Measurements from ENCODE around the gene CRYBB3.

CRYBB3 gene

GRCh38 chr22:25183949-25184619 is 15.6 kb upstream of the CRYBB3 start:
- H4K20me1 ChIP-seq (ENCODE audit: insufficient read depth, low read length) = no peaks in the 10 kb centered on the region
- no peak overlapping the region for H3K4me3 ChIP-seq (ENCODE audit: low read length)
- H3K9ac ChIP-seq (ENCODE audit: low read length) = no peak overlapping the region
- peaks cover 19% of the 10 kb centered on the region; the same call in 1 of the 2 replicates for H3K27me3 ChIP-seq (ENCODE audit: low read depth, low read length)
- no peaks in the 10 kb centered on the region for H3K36me3 ChIP-seq (replicated peaks; ENCODE audit: low read depth, low read length)
- H3K27ac ChIP-seq (ENCODE audit: low read length) = no peak overlapping the region
- no peaks in the 10 kb centered on the region for H3K79me2 ChIP-seq (ENCODE audit: low read length)
- H3K4me1 ChIP-seq (ENCODE audit: low read length) = no peaks in the 10 kb centered on the region
- H3K9me3 ChIP-seq (ENCODE audit: insufficient read depth, low read length) = peaks cover 5% of the 10 kb centered on the region; the same call in 1 of the 2 replicates
- H2AFZ ChIP-seq (ENCODE audit: low read depth, low read length) = no peak overlapping the region
- TF ChIP-seq EZH2phosphoT487 (IDR thresholded peaks at IDR 0.05; ENCODE audit: low read depth) = no peak
- no peak for TF ChIP-seq CTCF (IDR thresholded peaks at IDR 0.05; ENCODE audit: low read depth, low read length)
- H3K4me2 ChIP-seq (ENCODE audit: low read length) = no peak overlapping the region

- Histone ChIP-seq H3K4me2 (ENCODE audit: low read length) (no peak overlapping the region), H3K4me1 (ENCODE audit: low read length) (no peaks in the 10 kb centered on the region), H2AFZ (ENCODE audit: low read depth, low read length) (no peak overlapping the region), H3K79me2 (ENCODE audit: low read length) (no peaks in the 10 kb centered on the region), H3K27me3 (ENCODE audit: low read depth, low read length) (peaks cover 9% of the 10 kb centered on the region; the same call in 1 of the 2 replicates), H3K9ac (ENCODE audit: low read length) (no peak overlapping the region), H3K9me3 (ENCODE audit: insufficient read depth, low read length) (no peaks in the 10 kb centered on the region), H3K36me3 (replicated peaks; ENCODE audit: low read depth, low read length) (no peaks in the 10 kb centered on the region), H3K27ac (ENCODE audit: low read length) (no peak overlapping the region), H4K20me1 (ENCODE audit: insufficient read depth, low read length) (no peaks in the 10 kb centered on the region), H3K4me3 (ENCODE audit: low read length) (no peak overlapping the region)
- TF ChIP-seq CTCF (IDR thresholded peaks at IDR 0.05; ENCODE audit: low read depth, low read length) (no peak), EZH2phosphoT487 (IDR thresholded peaks at IDR 0.05; ENCODE audit: low read depth) (no peak)
Observed at GRCh38 chr22:25186140-25186539, 13.5 kb upstream of the CRYBB3 start.

- Histone ChIP-seq H3K4me2 (ENCODE audit: low read length) (no peak overlapping the region), H3K79me2 (ENCODE audit: low read length) (no peaks in the 10 kb centered on the region), H3K27ac (ENCODE audit: low read length) (no peak overlapping the region), H3K9ac (ENCODE audit: low read length) (no peak overlapping the region), H3K9me3 (ENCODE audit: insufficient read depth, low read length) (no peaks in the 10 kb centered on the region), H3K4me3 (ENCODE audit: low read length) (no peak overlapping the region), H3K4me1 (ENCODE audit: low read length) (no peaks in the 10 kb centered on the region), H2AFZ (ENCODE audit: low read depth, low read length) (no peak overlapping the region), H4K20me1 (ENCODE audit: insufficient read depth, low read length) (no peaks in the 10 kb centered on the region), H3K36me3 (replicated peaks; ENCODE audit: low read depth, low read length) (no peaks in the 10 kb centered on the region), H3K27me3 (ENCODE audit: low read depth, low read length) (peaks cover 9% of the 10 kb centered on the region; the same call in 1 of the 2 replicates)
- TF ChIP-seq CTCF (IDR thresholded peaks at IDR 0.05; ENCODE audit: low read depth, low read length) = no peak
- TF ChIP-seq EZH2phosphoT487 (IDR thresholded peaks at IDR 0.05; ENCODE audit: low read depth) = no peak
Observed at GRCh38 chr22:25187469-25187868, 12.2 kb upstream of the CRYBB3 start.

- TF ChIP-seq EZH2phosphoT487 (IDR thresholded peaks at IDR 0.05; ENCODE audit: low read depth) = no peak
- no peak for TF ChIP-seq CTCF (IDR thresholded peaks at IDR 0.05; ENCODE audit: low read depth, low read length)
- Histone ChIP-seq H3K4me1 (ENCODE audit: low read length) (no peaks in the 10 kb centered on the region), H3K36me3 (replicated peaks; ENCODE audit: low read depth, low read length) (no peaks in the 10 kb centered on the region), H4K20me1 (ENCODE audit: insufficient read depth, low read length) (no peaks in the 10 kb centered on the region), H3K9me3 (ENCODE audit: insufficient read depth, low read length) (no peaks in the 10 kb centered on the region), H3K4me2 (ENCODE audit: low read length) (no peak overlapping the region), H2AFZ (ENCODE audit: low read depth, low read length) (no peak overlapping the region), H3K27ac (ENCODE audit: low read length) (no peak overlapping the region), H3K27me3 (ENCODE audit: low read depth, low read length) (no peaks in the 10 kb centered on the region), H3K4me3 (ENCODE audit: low read length) (no peak overlapping the region), H3K79me2 (ENCODE audit: low read length) (no peaks in the 10 kb centered on the region), H3K9ac (ENCODE audit: low read length) (no peak overlapping the region)
Observed at GRCh38 chr22:25192406-25192805, 7.3 kb upstream of the CRYBB3 start.

All from OCI-LY3 (cell line).